ENCODE data around the gene CHRNA3. TPM values are rescaled to one million over a fixed set of nuclear protein-coding genes. Genes with fewer than 3 reads are reported as not detected.

Gene CHRNA3
- total and polyA plus RNA-seq, 8 donors = 0.31 to 4.6 (median 1.0) TPM; not detected in 3

- WGBS, 5 donors = 78 to 89% (median 85%) methylated on average over 4 of the region's 4 CpGs
- H3K4me1 ChIP-seq = no peaks in the 10 kb centered on the region
- TF ChIP-seq POLR2AphosphoS5 (IDR thresholded peaks at IDR 0.05) (no peak), EP300 (IDR thresholded peaks at IDR 0.05) (no peak), CTCF (IDR thresholded peaks at IDR 0.05) (no peak), POLR2A (IDR thresholded peaks at IDR 0.05) (no peak)
- no peak overlapping the region for H3K27ac ChIP-seq
- intact Hi-C loops (cut with DNase I; ENCODE audit: low total_unique reads) = no loop called here
- no peak overlapping the region for H3K4me3 ChIP-seq
- H3K9me3 ChIP-seq = no peaks in the 10 kb centered on the region
- DNase-seq = no peak
- peaks cover 0 to 2% (median 0%) of the 10 kb centered on the region in 4 donors for H3K36me3 ChIP-seq
- peaks cover 0 to 4% (median 0%) of the 10 kb centered on the region in 3 donors for H3K27me3 ChIP-seq
Observed at GRCh38 chr15:78605680-78606079, 15.1 kb downstream of the CHRNA3 start.

- Histone ChIP-seq H3K36me3 (peaks cover 0 to 2% (median 0%) of the 10 kb centered on the region in 4 donors), H3K27me3 (peaks cover 0 to 4% (median 0%) of the 10 kb centered on the region in 3 donors), H3K4me1 (no peaks in the 10 kb centered on the region), H3K27ac (no peak overlapping the region), H3K4me3 (no peak overlapping the region), H3K9me3 (no peaks in the 10 kb centered on the region)
- intact Hi-C loops (cut with DNase I; ENCODE audit: low total_unique reads) = no loop called here
- no peak for DNase-seq
- TF ChIP-seq CTCF (IDR thresholded peaks at IDR 0.05) = no peak
- 87 to 95% (median 93%) methylated on average over 5 of the region's 5 CpGs for WGBS, 5 donors
Observed at GRCh38 chr15:78605201-78605600, 15.6 kb downstream of the CHRNA3 start.

- intact Hi-C loops (cut with DNase I; ENCODE audit: low total_unique reads) = no loop called here
- no peak for TF ChIP-seq POLR2A (IDR thresholded peaks at IDR 0.05)
- no peak for TF ChIP-seq EP300 (IDR thresholded peaks at IDR 0.05)
- TF ChIP-seq POLR2AphosphoS5 (IDR thresholded peaks at IDR 0.05) = no peak
- TF ChIP-seq CTCF (IDR thresholded peaks at IDR 0.05) = no peak
- Histone ChIP-seq H3K27me3 (peaks cover 0 to 4% (median 0%) of the 10 kb centered on the region in 3 donors), H3K27ac (no peak overlapping the region), H3K4me1 (no peaks in the 10 kb centered on the region), H3K9me3 (no peaks in the 10 kb centered on the region), H3K4me3 (no peak overlapping the region), H3K36me3 (peaks cover 0 to 2% (median 0%) of the 10 kb centered on the region in 4 donors)
- WGBS, 5 donors = 36 to 62% (median 53%) methylated on average over 2 of the region's 2 CpGs
- no peak for DNase-seq
Observed at GRCh38 chr15:78604420-78604819, 16.4 kb downstream of the CHRNA3 start.

- TF ChIP-seq POLR2AphosphoS5 (IDR thresholded peaks at IDR 0.05) = no peak
- TF ChIP-seq POLR2A (IDR thresholded peaks at IDR 0.05) = no peak
- no peak for TF ChIP-seq CTCF (IDR thresholded peaks at IDR 0.05)
- TF ChIP-seq EP300 (IDR thresholded peaks at IDR 0.05) = no peak
- Histone ChIP-seq H3K4me3 (no peak overlapping the region), H3K27me3 (peaks cover 0 to 4% (median 0%) of the 10 kb centered on the region in 3 donors), H3K27ac (no peak overlapping the region), H3K36me3 (peaks cover 0 to 2% (median 0%) of the 10 kb centered on the region in 4 donors), H3K4me1 (no peaks in the 10 kb centered on the region), H3K9me3 (no peaks in the 10 kb centered on the region)
- 71 to 84% (median 74%) methylated on average over 3 of the region's 3 CpGs for WGBS, 5 donors
- intact Hi-C loops (cut with DNase I; ENCODE audit: low total_unique reads) = no loop called here
- no peak for DNase-seq
Observed at GRCh38 chr15:78603467-78603866, 17.3 kb downstream of the CHRNA3 start.
